NOMO-1 treated with dmso at 0.1 percent for 144 hours (cell line): ENCODE results near the gene CMAS.
A peak's percentile ranks its signal among the peaks of the same experiment; 100 is the strongest.
"Not testable (repeated sequence)": the region's sequence is repeated elsewhere in the genome, so short reads cannot be mapped to it uniquely, and the experiment has no call there.

Experiments
- DNase-seq: peaks from one replicate; lab custom pipeline; 2025; ENCODE audit not compliant: unreplicated experiment; lab: John Stamatoyannopoulos, UW

The CMAS gene

GRCh38 chr12:22046968-22047390 is 961 bp downstream of the CMAS start:
- no peak for DNase-seq

GRCh38 chr12:22047494-22047893 is 1.5 kb downstream of the CMAS start:
- no peak for DNase-seq

- DNase-seq: no peak
These were observed 2.5 kb downstream of the CMAS start for GRCh38 chr12:22048351-22049041.

- DNase-seq: no peak
These were observed 4.1 kb downstream of the CMAS start for GRCh38 chr12:22050078-22050477.

- no peak for DNase-seq
These were observed 5.2 kb downstream of the CMAS start for GRCh38 chr12:22051114-22051698.

GRCh38 chr12:22052994-22053393 is 7.0 kb downstream of the CMAS start:
- DNase-seq: not testable (repeated sequence)

GRCh38 chr12:22054155-22054554 is 8.1 kb downstream of the CMAS start:
- DNase-seq: no peak

GRCh38 chr12:22056607-22057006 is 10.6 kb downstream of the CMAS start:
- no peak for DNase-seq

GRCh38 chr12:22059976-22060647 is 14.1 kb downstream of the CMAS start:
- no peak for DNase-seq

- no peak for DNase-seq
These were observed 18.9 kb downstream of the CMAS start for GRCh38 chr12:22064968-22065367.

- no peak for DNase-seq
These were observed 20.3 kb downstream of the CMAS start for GRCh38 chr12:22066310-22066709.

GRCh38 chr12:22069851-22070250 is 23.8 kb downstream of the CMAS start:
- DNase-seq: no peak

- no peak for DNase-seq
These were observed 36.2 kb downstream of the CMAS start for GRCh38 chr12:22082190-22082701.

- DNase-seq: peak; percentile 9
These were observed 37.1 kb downstream of the CMAS start for GRCh38 chr12:22083167-22083566.

- no peak for DNase-seq
These were observed 38.8 kb downstream of the CMAS start for GRCh38 chr12:22084852-22085251.

- DNase-seq: no peak
These were observed 42.9 kb downstream of the CMAS start for GRCh38 chr12:22088886-22089285.

GRCh38 chr12:22089486-22089885 is 43.5 kb downstream of the CMAS start:
- DNase-seq: no peak

- not testable (repeated sequence) for DNase-seq
These were observed 53.0 kb downstream of the CMAS start for GRCh38 chr12:22099062-22099461.

- DNase-seq: peak; percentile 27
These were observed 55.1 kb downstream of the CMAS start for GRCh38 chr12:22100958-22101748.

- DNase-seq: no peak
These were observed 55.8 kb downstream of the CMAS start for GRCh38 chr12:22101749-22102243.

- DNase-seq: no peak
These were observed 57.4 kb downstream of the CMAS start for GRCh38 chr12:22103418-22103817.
